ENCODE measurements around the gene PTPRN2. TPM values are rescaled to one million over a fixed set of nuclear protein-coding genes. Genes with fewer than 3 reads are reported as not detected.

PTPRN2 gene
- total and polyA plus RNA-seq, 2 donors (not counting 1 experiment from before 2014, with no cell fraction given): 0.54 to 1.2 TPM

- no peak overlapping the region for H3K27ac ChIP-seq (ENCODE audit: insufficient read depth, low read length)
- no peak overlapping the region for H3K4me2 ChIP-seq (ENCODE audit: extremely low read depth, insufficient read depth, low read length)
- DNase-seq (ENCODE audit: low read depth in 2 of 2): no peak
These were observed 1087.3 kb downstream of the PTPRN2 start for GRCh38 chr7:157500171-157500960.

DNA sequence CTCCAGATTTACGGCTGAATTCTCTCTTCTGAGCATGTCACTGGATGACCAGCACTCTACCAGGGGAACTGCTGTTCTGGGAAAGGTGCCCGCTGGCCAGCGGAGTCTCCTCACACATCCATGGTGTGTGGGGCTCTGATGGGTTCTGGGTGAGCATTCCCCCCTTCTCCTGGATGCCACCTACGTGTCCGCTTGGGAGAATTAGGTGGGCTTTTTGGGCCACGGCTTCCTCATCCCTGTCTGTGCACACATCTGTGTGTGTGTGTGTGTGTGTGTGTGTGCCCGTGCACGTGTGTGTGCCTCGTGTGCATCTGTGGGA is 1087.8 kb downstream of the PTPRN2 start:
- H3K9me3 ChIP-seq (ENCODE audit: control insufficient read depth, insufficient read depth, low read depth, low read length): no peaks in the 10 kb centered on the region
- no peaks in the 10 kb centered on the region for H3K27me3 ChIP-seq (ENCODE audit: control insufficient read depth, insufficient read depth, low read length)
- no peaks in the 10 kb centered on the region for H3K4me1 ChIP-seq (ENCODE audit: control insufficient read depth, extremely low read depth, insufficient read depth, low read length)
- DNase-seq (ENCODE audit: low read depth in 2 of 2): no peak
- H3K27ac ChIP-seq (ENCODE audit: insufficient read depth, low read length): no peak overlapping the region
- H3K36me3 ChIP-seq (ENCODE audit: control insufficient read depth, insufficient read depth, low read length): no peaks in the 10 kb centered on the region
- no peaks in the 10 kb centered on the region for H4K20me1 ChIP-seq (ENCODE audit: control insufficient read depth, extremely low read depth, insufficient read depth, low read length)
- H3K4me2 ChIP-seq (ENCODE audit: extremely low read depth, insufficient read depth, low read length): no peak overlapping the region
- TF ChIP-seq CTCF (conservative IDR thresholded peaks at IDR 0.05 in 1 of 2, IDR thresholded peaks at IDR 0.05 in 1 of 2; ENCODE audit: low read depth in 1 of 2, low read length in 2 of 2) (no peak), EZH2 (IDR thresholded peaks at IDR 0.05; ENCODE audit: low read length, missing control alignments) (no peak)
- no peak overlapping the region for H3K4me3 ChIP-seq (replicated peaks in 1 of 4; ENCODE audit: control extremely low read depth in 1 of 4, insufficient read depth in 1 of 4, low read depth in 3 of 4, low read length in 4 of 4)
- no peaks in the 10 kb centered on the region for H3K79me2 ChIP-seq (ENCODE audit: control insufficient read depth, insufficient read depth, low read length)
- no peak overlapping the region for H3K9ac ChIP-seq (ENCODE audit: insufficient read depth, low read length)
- no peak overlapping the region for H2AFZ ChIP-seq (ENCODE audit: low read length)

More at GRCh38 chr7:157500171-157500960, 1087.3 kb downstream of the PTPRN2 start:
- no peak overlapping the region for H3K9ac ChIP-seq (ENCODE audit: insufficient read depth, low read length)
- H3K4me3 ChIP-seq (replicated peaks in 1 of 4; ENCODE audit: control extremely low read depth in 1 of 4, insufficient read depth in 1 of 4, low read depth in 3 of 4, low read length in 4 of 4): no peak overlapping the region
- no peak overlapping the region for H2AFZ ChIP-seq (ENCODE audit: low read length)
- H3K9me3 ChIP-seq (ENCODE audit: control insufficient read depth, insufficient read depth, low read depth, low read length): no peaks in the 10 kb centered on the region
- no peaks in the 10 kb centered on the region for H3K27me3 ChIP-seq (ENCODE audit: control insufficient read depth, insufficient read depth, low read length)
- no peaks in the 10 kb centered on the region for H3K4me1 ChIP-seq (ENCODE audit: control insufficient read depth, extremely low read depth, insufficient read depth, low read length)
- H3K79me2 ChIP-seq (ENCODE audit: control insufficient read depth, insufficient read depth, low read length): no peaks in the 10 kb centered on the region
- no peak for TF ChIP-seq EZH2 (IDR thresholded peaks at IDR 0.05; ENCODE audit: low read length, missing control alignments)
- TF ChIP-seq CTCF (conservative IDR thresholded peaks at IDR 0.05 in 1 of 2, IDR thresholded peaks at IDR 0.05 in 1 of 2; ENCODE audit: low read depth in 1 of 2, low read length in 2 of 2): no peak
- H3K36me3 ChIP-seq (ENCODE audit: control insufficient read depth, insufficient read depth, low read length): no peaks in the 10 kb centered on the region
- no peaks in the 10 kb centered on the region for H4K20me1 ChIP-seq (ENCODE audit: control insufficient read depth, extremely low read depth, insufficient read depth, low read length)

DNA sequence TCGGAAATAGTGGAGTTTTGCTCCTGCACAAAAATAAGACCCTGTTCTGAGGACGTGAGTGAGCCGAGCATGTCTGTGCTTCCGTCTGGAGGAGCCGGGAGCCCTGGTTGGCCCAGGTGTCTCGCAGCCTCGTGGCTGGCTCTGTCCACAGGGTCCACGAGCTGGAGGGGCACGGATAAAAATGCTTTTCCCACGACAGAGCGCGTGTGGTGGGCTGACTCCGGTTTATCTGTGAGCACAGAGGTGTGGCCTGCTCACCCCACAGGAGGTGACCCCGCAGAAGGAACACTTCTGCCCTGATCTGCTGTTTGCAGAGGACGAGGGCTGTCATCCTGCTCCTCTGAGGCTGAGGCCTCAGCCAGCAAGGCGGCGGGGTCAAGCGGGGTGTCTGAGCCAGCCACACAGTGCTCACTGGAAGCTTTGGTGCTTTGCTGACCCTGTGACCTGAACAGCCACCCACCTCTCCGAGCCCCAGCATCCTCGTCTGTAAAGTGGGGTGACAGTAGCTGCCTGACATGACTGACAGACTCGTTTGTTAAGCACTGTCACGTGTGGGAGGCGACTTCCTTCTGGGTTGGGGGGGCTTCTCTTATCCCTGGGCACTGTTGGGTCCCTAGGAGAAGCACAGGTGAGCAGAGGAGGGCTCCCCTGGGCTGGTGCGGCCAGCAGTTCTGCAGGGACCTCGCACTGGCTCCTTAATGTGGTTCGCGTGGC is 1088.3 kb downstream of the PTPRN2 start:
- Histone ChIP-seq H3K79me2 (ENCODE audit: control insufficient read depth, insufficient read depth, low read length) (no peaks in the 10 kb centered on the region), H3K27ac (ENCODE audit: insufficient read depth, low read length) (no peak overlapping the region), H3K4me3 (replicated peaks in 1 of 4; ENCODE audit: control extremely low read depth in 1 of 4, insufficient read depth in 1 of 4, low read depth in 3 of 4, low read length in 4 of 4) (no peak overlapping the region), H2AFZ (ENCODE audit: low read length) (no peak overlapping the region), H3K4me2 (ENCODE audit: extremely low read depth, insufficient read depth, low read length) (no peak overlapping the region), H3K27me3 (ENCODE audit: control insufficient read depth, insufficient read depth, low read length) (no peaks in the 10 kb centered on the region), H3K9ac (ENCODE audit: insufficient read depth, low read length) (no peak overlapping the region), H3K4me1 (ENCODE audit: control insufficient read depth, extremely low read depth, insufficient read depth, low read length) (no peaks in the 10 kb centered on the region), H3K36me3 (ENCODE audit: control insufficient read depth, insufficient read depth, low read length) (no peaks in the 10 kb centered on the region), H3K9me3 (ENCODE audit: control insufficient read depth, insufficient read depth, low read depth, low read length) (no peaks in the 10 kb centered on the region), H4K20me1 (ENCODE audit: control insufficient read depth, extremely low read depth, insufficient read depth, low read length) (no peaks in the 10 kb centered on the region)
- TF ChIP-seq CTCF (conservative IDR thresholded peaks at IDR 0.05 in 1 of 2, IDR thresholded peaks at IDR 0.05 in 1 of 2; ENCODE audit: low read depth in 1 of 2, low read length in 2 of 2) (no peak), EZH2 (IDR thresholded peaks at IDR 0.05; ENCODE audit: low read length, missing control alignments) (no peak)
- no peak for DNase-seq (ENCODE audit: low read depth in 2 of 2)

All from fibroblast of lung (primary cell).